8988T (cell line): ENCODE measurements around the gene MAP2K7.
"Not testable (repeated sequence)": the region's sequence is repeated elsewhere in the genome, so short reads cannot be mapped to it uniquely, and the experiment has no call there.

ENCODE experiments used
- DNase-seq: peaks from one replicate; pipeline ENCODE4 v3.0.0; 2011

MAP2K7 gene

DNA sequence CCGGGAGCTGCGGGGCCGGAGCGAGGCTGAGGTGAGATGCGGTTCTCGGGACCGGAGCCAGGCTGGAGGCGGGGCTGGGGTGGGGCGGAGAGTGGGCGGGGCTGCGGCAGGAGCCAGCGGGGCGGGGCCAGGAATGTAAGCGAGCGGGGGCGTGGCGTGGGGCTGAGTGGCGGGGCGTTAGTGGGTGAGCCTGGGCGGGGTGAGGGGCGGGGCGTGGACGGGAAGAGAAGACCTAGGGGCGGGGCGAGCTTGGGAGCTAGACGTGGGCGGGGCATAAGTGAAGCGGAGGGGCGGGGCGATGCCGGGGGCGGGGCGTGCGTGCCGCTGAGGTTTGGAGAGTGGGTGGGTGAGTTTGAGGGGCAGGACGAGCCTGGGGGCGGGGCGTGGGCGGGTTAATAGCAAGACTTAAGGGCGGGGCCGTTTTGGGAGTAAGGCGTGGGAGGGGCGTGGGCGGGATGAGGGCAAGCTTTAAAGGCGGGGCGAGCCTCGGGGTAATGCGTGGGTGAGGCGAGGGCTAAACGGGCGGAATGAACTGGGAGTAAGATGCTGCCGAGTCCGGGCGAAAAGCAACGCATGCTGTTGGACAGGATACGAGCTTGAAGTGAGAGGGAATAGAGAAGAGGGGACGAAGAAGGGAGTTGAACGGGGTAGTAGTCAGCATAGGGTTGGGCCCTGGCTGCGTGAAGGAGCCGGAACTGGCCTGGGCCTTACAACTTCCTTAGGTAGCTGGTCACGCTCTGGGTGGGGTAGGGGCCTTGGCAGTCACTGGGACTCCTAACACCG, 17.0 kb downstream of the MAP2K7 start:
- peak; percentile 87 for DNase-seq

DNA sequence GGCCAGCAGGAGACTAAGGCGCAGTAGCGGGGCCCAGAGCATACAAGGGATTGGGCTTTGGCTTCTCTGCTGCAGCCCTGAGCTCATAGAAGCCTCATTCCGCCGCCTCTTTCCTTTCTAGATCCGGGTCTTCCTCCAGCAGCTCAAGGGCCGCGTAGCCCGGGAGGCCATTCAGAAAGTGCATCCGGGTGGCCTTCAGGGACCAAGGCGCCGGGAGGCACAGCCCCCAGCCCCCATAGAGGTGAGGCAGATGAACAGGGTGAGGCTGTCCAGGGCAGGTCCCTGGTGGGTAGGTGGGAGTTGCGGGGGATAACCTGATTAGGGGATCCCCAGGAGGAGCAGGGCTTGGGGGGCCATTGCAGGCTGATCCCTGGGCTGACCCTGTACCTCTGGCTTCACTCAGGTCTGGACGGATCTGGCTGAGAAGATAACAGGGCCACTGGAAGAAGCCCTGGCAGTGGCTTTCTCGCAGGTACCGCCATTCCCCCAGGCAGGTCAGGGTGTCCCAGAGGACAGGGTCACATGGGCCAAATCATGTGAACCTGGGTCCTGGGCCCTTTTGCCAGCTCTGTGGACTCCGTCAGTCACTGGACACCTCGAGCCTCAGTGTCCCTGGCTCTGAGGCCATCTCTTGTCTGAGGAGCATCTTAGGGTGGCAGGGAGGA, 17.8 kb downstream of the MAP2K7 start:
- DNase-seq, result no peak

DNA sequence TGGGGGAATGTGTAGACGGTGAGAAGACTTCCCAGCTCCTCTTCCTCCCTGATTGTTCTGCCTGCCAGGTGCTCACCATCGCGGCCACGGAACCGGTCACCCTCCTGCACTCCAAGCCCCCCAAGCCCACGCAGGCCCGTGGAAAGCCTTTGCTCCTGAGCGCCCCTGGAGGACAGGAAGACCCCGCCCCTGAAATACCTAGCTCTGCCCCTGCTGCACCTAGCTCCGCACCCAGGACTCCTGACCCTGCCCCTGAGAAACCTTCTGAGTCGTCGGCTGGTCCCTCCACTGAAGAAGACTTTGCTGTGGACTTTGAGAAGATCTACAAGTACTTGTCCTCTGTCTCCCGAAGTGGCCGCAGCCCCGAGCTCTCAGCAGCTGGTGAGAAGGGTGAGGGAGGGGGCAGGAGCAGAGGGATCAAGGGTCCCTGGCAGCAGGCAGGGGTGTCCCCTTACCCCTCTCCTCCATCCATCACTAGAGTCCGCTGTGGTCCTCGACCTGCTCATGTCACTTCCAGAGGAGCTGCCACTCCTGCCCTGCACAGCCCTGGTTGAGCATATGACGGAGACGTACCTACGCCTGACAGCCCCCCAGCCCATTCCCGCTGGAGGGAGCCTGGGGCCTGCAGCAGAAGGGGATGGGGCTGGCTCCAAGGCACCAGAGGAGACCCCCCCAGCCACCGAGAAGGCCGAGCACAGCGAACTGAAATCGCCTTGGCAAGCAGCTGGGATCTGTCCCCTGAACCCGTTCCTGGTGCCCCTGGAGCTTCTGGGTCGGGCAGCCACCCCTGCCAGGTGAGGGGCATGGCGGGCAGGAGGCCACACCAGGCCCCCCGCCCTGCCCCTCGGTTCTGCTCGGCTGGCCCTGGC, 18.5 kb downstream of the MAP2K7 start:
- DNase-seq, result no peak

DNA sequence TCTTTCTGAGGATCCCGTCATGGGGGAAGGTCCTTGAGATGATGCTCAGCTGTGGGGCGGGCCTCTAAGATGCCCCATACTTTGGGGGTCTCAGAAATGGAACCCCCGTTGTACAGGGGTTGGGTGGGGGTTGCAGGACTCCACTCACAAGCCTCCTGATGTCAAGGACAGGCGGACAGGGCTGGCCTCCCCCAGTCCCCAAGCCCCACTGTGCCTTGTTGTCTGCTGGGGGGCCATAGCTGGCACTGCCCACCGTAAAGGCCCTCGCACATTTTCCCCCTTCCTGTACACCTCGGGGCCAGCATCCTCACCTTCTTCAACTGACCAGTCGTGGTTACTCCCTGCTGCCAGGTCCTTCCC, 19.1 kb downstream of the MAP2K7 start:
- DNase-seq, result no peak

DNA sequence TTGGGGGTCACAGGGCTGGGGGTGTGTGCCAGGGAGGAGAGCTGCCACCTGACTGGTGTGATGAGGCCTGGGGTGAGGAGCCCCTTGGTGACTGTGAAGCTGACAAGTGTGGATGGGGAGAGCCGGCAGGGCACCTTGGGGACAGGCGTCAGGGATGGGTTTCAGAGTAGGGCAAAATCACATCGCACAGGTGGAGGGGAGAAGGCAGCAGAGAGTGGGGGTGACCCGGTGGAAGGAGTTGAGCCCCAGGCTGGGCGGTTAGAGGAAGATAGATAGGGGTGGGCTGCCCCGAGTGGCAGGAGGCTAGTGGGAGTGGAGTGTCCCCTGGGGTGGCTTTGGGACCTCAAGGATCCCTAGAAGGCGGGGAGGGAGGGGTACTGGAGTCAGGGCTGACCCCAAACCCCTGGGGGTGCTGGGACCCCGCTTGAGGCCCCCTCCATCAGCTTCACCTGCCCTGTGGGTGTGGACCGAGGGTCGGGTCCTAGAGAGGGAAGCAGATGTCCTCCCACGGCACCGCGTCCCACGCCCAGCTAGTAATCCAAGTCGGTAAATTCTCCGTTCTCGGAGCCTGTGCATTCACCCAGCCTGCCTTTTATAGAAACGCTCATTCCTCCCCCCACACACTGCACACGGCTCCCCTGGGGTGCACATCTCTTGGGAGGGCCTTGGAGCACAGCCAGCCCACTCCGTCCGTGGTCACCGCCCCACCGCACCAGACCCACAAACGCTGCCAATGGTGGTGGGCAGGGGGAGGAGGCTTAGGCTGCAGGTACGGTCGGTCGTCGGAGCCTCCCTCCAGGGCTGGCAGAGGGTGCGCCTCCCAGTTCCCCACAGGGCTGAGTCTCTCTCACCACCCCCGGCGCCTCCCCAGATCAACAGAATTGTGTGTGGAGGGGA, 19.9 kb downstream of the MAP2K7 start:
- DNase-seq, result no peak

DNA sequence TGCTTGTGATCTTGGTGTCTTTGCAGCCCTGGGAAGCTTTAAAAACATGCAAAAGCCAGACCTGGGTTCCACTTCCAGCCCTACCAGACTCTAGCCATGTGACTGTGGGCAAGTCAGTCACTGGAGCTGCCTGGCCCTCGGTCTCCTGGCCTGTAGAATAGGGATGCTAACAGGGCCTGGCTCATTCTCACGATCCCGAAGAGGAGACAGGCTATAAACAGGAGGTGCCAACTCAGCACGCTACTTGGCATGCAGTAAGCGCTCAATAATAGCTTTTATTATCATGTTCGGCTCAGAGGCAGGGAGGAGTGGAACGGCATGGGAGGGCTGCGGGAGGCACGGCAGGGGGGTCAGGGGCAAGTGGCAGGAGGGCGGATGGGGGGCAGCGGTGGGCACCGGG, 20.6 kb downstream of the MAP2K7 start:
- no peak for DNase-seq

DNA sequence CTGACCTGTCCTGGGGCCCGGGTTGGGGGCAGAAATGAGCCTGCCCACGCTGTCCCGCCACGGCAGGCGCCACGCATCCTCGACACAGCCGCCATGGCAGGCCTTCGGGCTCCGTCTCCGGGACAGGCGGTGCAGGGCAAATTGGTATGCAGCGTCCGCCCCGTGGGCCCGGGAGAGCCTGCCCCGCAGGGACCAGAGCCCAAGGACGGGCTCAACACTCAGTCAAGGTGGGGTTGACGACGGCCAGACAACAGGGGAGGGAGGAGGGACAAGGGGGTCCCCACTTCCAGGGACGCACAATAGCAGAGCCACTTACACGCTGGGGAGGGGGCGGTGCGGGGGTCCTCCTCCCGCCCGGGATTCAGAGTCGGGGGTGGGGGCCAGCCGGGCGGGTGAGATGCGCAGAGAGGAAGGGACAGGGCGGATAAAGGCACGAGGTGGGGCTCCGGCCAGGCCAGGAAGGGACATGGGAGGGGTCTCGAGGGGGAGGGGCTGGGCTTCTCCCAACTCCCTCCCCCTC, 21.0 kb downstream of the MAP2K7 start:
- peak; percentile 31 for DNase-seq

DNA sequence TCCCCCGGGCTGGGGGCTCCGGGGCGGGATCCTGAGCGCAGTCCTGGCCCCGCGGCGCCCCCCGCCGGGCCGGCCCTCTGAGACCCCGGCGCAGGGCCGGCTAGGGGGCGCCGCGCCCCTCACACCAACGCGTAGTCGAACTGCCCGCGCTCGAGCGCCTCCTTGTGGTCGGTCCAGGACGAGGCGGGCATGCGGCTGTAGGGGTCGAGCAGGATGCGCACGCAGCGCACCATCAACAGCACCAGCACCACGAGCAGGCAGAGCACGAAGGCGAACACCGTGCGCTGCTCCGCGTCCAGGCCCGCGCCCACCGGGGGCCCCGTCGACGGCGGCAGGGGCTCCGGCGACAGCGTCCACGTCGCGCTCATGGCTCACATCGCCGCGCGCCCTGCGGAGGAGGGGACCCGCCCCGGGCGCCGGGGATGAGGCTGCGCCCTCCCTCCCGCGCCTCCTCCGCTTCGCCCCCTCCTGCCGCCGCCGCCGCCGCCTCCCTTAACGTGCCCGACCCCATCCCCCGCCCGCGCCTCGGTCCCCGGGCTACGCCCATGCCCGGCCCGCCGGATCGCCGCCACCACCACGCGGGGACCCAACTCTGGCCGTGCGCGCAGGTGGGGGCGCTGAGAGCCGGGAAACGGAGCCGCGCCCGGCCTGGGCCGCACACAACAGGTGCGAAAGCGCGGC, 21.6 kb downstream of the MAP2K7 start:
- peak; percentile 97 for DNase-seq

DNA sequence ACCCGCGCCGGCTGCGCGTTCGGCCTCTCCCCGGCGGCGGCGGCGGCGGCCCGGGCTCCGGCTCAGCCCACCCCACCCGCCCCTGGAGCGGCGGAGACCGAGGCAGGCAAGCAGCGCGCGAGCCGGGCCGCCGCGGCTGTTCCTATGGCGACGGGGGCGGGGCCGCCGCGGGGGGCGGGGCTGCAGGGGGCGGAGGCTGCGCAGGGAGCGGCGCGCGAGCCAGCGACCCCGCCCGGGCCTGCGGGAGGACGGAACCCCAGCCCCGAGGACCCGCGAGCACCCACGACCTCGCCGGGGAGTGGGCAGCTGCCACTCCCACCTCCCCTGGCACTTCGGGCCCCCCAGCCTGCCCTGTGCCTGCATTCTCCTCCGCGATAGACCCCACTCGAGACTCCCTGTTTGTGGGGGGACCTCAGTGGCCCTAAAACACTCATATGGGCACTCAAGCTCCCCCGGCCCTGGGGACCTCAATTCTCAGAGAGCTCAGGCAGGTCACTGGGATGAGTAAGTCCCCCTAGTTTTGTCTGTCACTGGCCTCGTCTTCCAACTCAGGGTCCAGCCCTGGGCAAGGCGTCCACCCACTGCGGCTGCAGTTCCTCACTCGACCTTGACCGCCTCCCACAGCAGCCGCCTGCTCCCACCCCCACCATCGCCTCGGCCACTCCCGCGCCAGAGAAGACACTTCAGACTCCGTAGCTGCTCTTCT, 22.5 kb downstream of the MAP2K7 start, which contains the start of gene CTXN1:
CTXN1 (minus strand) TSS at position 115 of the 706 bp plus-strand sequence. CDS start 597 bp downstream, outside the sequence.
- DNase-seq, result peak; percentile 84

DNA sequence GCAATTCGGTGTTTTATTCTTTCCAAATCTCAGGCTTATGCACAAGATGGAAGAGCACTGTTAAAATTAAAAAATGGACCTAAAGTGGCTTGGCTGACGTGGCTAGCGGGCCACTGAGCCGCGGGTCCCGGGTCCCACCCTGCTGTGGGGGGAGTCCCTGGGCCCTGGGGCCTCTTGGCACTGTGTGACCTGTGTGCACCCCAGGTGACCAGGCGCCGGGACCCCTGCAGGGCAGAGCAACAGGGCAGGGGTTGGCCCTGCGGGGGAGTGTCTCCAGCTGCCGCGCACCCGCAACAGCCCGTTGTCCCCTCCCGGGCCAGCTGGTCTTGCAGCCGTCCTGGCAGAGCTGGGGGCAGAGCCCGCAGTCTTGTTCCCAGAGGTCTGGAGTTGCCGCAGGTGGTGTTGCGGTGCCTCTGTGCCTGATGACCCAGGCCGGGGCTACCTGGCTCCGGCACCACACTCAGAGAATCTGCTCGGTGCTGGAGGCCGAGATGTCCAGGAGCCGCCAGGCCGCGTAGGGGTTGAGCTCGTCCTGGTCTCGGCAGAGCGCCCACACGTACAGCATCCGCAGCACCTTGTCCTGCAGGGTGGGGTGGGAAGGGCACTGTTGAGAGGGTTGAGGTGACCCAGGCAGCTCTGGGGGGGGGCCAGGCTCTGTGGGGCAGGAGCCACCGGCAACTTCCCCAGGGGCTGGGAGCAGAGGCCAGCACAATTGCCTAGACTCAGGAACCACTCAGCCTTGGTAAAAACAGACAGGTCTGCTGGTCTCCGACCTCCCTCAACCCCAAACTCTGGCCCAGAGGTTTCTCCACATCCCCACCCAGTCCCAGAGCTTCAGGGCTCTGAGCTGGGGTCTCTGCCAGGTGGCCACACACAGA, 23.3 kb downstream of the MAP2K7 start:
- no peak for DNase-seq

DNA sequence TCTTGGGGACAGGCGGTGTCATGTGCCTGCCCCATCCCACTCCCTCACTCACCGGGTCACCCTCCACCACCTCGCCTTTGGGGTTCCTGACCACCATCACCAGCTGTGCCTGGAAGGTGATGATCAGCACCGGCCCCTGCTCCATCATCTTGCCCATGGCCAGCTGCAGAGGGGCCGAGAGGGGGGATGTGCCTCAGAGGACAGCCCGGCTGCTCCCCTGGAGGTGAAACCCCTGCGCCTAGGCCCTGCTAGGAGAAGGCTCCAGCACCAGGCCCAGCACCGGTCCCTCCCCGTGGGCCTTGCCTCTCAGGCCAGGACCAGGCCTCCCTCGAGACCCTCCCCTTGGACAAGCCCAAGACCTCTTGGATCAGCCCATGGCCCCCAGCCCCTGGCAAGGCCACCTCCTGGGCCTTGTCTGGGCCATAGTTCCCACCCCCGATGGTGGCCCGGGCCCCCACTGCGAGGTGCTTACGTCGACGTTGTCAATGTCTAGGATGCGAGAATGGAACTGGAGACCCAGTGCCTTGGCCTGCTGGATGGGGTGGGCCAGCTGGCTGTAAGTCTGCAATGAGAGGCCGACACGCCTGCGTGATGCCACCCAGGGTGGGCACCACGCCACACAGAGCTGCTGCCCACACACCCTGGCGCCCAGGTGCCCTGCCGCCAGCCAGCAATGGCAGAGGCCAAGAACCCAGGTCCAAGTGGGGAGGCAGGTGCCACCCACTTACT, 24.1 kb downstream of the MAP2K7 start:
- DNase-seq, result peak; percentile 25

DNA sequence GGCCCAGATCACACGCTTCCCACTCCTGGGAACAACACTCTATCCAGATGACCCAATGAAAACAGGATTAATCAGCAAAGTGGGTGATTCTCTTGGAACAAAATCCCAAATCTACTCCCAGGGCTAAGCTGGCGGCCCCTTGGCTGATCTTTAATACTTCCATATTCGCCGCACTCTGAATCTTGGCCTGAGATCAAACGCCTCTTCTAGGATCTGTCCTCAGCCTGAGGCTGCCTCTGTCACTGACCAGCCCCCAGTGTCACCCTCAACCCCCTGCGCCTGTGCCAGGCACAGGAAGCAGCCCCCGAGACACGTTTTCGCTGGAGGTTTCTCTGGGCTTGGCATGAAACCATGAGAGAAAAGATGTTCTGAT, 24.6 kb downstream of the MAP2K7 start:
- DNase-seq, result no peak

DNA sequence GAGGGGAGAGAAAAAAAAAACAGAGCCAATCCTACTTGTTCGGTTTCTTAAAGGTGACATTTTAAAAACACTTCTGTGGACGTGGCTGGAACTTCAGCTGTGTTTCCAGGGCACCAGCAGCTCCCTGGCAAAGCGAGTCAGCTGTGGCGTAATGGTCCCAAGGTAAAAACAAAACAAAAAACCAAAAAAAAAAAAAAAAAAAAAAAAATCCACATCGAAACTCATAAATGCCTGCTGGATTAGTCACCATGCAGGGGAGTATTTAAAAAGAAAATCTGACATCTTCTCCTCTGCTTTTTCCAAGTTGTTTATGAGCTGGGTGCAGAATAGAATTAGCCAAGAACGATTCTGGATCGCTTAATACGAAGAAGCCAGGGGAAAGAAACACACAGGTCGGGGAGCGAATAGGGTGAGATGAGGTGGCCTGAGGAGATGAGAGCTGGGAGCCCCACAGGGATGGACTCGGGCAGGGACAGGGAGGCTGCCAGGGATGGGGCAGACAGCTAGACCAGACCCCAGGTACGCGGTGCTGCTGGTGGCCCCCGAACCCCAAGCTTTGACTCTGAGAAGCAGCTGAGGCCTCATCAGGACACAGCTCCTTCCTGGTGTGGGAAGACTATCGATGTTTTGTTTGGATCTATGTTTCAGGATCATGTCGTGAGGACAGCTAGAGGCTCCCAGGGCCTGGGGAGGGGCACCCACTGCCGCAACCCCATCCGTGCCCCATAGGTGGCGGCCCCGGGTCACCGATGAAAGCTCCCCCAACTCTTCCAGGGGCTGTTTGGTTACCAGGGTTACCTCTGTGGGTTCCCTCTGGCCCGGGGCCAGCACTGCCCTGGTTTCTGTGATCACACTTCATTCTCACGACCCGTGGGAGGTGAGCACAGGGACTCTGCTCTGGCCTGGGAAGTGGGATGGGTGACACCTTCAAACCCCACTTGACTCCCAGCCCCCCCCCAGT, 25.3 kb downstream of the MAP2K7 start:
- peak; percentile 40 for DNase-seq

DNA sequence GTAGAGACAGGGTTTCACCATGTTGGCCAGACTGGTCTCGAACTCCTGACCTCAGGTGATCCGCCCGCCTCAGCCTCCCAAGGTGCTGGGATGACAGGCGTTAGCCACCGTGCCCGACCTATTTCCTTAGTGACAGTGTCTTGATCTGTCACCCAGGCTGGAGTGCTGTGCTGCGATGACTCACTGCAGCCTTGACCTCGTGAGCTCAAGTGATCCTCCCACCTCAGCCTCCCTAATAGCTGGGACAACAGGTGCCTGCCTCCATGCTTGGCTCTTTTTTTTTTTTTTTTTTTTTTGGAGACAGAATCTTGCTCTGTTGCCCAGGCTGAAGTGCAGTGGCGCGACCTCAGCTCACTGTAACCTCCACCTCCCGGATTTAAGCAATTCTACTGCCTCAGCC, 26.4 kb downstream of the MAP2K7 start:
- not testable (repeated sequence) for DNase-seq

DNA sequence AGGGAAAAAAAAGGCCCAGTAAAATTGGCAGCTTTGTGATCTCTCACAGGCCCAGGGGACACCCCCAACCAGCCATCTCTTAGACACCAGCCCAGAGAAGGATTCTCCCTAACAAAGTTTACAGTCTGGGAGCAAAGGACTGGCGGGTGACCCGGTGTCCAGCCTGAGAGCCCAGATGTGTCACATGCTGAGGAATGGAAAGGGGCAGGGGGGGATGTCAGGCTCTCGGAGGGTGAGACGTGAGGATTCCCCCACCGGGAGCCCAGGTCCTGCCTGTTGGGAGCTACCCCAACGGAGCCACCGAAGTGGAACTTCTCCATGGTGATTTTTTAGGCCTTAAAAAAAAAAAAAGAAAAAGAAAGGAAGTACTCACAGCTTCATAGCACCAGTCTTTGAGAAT, 27.1 kb downstream of the MAP2K7 start:
- no peak for DNase-seq

DNA sequence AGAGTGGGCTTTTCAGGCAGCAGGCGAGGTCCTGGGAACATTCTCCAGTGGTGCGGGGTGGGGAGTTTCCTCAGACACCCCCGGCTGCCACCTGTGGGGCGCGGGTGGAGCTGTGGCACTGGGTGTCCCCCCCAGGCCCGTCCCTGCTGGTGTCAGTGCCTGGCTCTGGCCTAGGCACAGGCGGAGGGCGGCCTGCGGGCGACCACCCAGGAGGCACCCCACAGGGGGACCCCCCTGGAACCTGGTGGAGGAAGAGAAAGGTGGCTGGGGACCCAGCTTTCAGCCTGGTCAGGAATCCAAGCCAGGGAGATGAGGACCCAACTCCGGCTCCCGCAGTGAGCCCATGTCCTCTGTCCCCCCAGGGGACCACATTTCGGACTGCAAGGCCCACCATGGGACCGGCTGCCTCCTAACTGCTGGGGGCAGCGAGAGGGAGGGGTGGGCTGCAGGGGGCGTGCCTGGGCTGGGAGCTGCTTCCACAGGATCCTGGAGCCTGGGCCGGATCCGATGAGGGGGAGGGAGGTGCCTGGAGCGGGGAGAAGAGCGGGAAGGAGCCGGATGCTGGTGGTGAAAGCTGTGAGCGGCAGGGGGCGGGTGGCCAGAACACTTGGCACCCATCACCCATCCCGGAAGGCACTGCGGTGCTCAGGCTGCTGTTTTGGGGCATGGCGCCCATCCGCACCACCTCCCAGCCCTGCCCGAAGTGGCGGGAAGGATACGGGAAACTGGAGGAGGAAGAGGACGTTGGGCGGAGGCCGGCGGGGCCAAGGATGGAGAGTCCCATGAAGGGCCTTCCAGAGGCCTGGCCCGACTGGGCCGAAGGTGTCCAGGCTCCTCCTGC, 27.8 kb downstream of the MAP2K7 start:
- no peak for DNase-seq
